ENCODE data around the gene NTRK3. TPM values are rescaled to one million over a fixed set of nuclear protein-coding genes. Genes with fewer than 3 reads are reported as not detected.

NTRK3 gene
- total RNA-seq, 3 donors from 2014 or later (not counting 1 experiment from before 2014, with no cell fraction given), result not detected

DNA sequence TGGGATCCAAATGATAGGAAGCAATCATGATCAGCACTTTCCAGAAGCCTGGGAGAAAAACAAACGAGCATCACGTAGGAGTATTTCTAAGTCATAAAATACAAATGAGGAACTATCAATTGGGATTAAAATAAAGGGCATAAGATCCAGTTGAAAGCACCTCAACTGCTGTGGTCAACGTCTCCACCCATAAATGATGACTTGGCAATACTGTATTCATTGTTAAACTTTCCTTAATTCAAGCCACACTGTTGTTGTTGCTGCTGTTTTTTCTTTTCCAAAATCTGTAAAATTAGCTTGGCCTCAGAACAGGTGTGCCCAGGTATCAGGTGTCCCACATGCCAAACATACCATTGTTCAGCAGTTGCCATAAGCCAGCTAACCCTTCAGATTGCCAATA is 395.8 kb downstream of the NTRK3 start:
- DNase-seq (no peak), ATAC-seq (no peak)
- H3K4me3 Mint-ChIP-seq, result no peak overlapping the region
- no peaks in the 10 kb centered on the region for H3K36me3 Mint-ChIP-seq
- no peaks in the 10 kb centered on the region for H3K27me3 Mint-ChIP-seq (ENCODE audit: low read depth in 2 of 2)
- H3K27ac Mint-ChIP-seq, result no peak overlapping the region
- WGBS (ENCODE audit: insufficient coverage), result 3% methylated on average over 3 of the region's 3 CpGs
- no peaks in the 10 kb centered on the region for H3K36me3 ChIP-seq (ENCODE audit: control insufficient read depth, insufficient read depth, low read length)
- no peak overlapping the region for H3K4me3 ChIP-seq (ENCODE audit: low read length)
- intact Hi-C loops (cut with micrococcal nuclease), result no loop called here
- TF ChIP-seq, protein P1, sequence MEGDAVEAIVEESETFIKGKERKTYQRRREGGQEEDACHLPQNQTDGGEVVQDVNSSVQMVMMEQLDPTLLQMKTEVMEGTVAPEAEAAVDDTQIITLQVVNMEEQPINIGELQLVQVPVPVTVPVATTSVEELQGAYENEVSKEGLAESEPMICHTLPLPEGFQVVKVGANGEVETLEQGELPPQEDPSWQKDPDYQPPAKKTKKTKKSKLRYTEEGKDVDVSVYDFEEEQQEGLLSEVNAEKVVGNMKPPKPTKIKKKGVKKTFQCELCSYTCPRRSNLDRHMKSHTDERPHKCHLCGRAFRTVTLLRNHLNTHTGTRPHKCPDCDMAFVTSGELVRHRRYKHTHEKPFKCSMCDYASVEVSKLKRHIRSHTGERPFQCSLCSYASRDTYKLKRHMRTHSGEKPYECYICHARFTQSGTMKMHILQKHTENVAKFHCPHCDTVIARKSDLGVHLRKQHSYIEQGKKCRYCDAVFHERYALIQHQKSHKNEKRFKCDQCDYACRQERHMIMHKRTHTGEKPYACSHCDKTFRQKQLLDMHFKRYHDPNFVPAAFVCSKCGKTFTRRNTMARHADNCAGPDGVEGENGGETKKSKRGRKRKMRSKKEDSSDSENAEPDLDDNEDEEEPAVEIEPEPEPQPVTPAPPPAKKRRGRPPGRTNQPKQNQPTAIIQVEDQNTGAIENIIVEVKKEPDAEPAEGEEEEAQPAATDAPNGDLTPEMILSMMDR (IDR thresholded peaks at IDR 0.05), result no peak
- no peaks in the 10 kb centered on the region for H3K9me3 Mint-ChIP-seq
- no peaks in the 10 kb centered on the region for H3K9me3 ChIP-seq (ENCODE audit: control insufficient read depth, insufficient read depth, low read length)
- no peaks in the 10 kb centered on the region for H3K4me1 Mint-ChIP-seq
- H3K4me1 ChIP-seq (ENCODE audit: control insufficient read depth, insufficient read depth, low read length), result no peaks in the 10 kb centered on the region
- H3K27ac ChIP-seq (ENCODE audit: low read length), result no peak overlapping the region
- no peaks in the 10 kb centered on the region for H3K27me3 ChIP-seq (ENCODE audit: control insufficient read depth, insufficient read depth, low read length)

DNA sequence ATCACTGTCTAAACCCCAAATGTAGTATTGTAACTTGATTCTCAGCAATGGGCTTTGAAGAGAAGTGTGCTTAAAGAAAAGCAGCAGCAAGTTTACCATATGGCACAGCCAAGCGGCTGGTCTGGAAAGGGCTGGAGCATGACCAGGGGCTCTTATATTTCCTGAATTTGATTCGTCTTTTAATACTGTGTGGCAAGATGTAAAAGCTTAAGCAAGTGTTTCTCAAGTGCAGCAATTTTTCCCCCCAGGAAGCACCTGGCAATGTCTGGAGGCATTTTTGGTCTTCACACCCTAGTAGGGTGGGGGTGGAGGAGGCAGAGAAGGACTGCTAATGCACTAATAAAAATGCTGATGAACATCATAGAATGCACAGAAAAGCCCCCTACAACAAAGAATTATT is 397.9 kb downstream of the NTRK3 start:
- 11% methylated on average over 2 of the region's 2 CpGs for WGBS (ENCODE audit: insufficient coverage)
- H3K36me3 Mint-ChIP-seq, result no peaks in the 10 kb centered on the region
- TF ChIP-seq, protein P1 (IDR thresholded peaks at IDR 0.05), result no peak
- no peaks in the 10 kb centered on the region for H3K9me3 ChIP-seq (ENCODE audit: control insufficient read depth, insufficient read depth, low read length)
- H3K4me1 ChIP-seq (ENCODE audit: control insufficient read depth, insufficient read depth, low read length), result no peaks in the 10 kb centered on the region
- DNase-seq (no peak), ATAC-seq (no peak)
- H3K9me3 Mint-ChIP-seq, result peaks cover 2% of the 10 kb centered on the region in 2 donors
- no peak overlapping the region for H3K27ac Mint-ChIP-seq
- no peak overlapping the region for H3K4me3 Mint-ChIP-seq
- H3K27ac ChIP-seq (ENCODE audit: low read length), result no peak overlapping the region
- intact Hi-C loops (cut with micrococcal nuclease), result no loop called here
- H3K27me3 Mint-ChIP-seq (ENCODE audit: low read depth in 2 of 2), result no peaks in the 10 kb centered on the region
- no peaks in the 10 kb centered on the region for H3K36me3 ChIP-seq (ENCODE audit: control insufficient read depth, insufficient read depth, low read length)
- H3K4me3 ChIP-seq (ENCODE audit: low read length), result no peak overlapping the region
- no peaks in the 10 kb centered on the region for H3K27me3 ChIP-seq (ENCODE audit: control insufficient read depth, insufficient read depth, low read length)
- no peaks in the 10 kb centered on the region for H3K4me1 Mint-ChIP-seq

DNA sequence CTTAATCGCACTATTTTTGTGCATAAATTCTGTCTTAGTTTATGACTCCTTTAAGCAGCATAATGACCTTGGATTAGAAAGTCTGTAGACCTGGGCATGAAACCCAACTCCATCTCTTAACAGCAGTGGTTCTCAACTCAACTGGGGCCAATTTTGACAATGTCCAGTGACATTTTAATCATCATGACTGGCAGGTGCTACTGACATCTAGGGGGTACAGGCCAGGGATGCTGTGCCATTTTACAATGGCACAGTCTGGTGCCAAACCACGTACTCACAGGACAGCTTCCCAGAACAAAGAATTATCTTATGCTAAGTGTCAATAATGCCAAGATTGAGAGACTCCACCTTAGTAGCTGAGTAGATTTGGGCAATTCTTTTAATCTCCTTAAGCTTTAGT is 405.0 kb downstream of the NTRK3 start:
- Mint-ChIP-seq H3K27ac (no peak overlapping the region), H3K9me3 (peaks cover 2 to 3% of the 10 kb centered on the region in 2 donors), H3K4me3 (no peak overlapping the region), H3K36me3 (no peaks in the 10 kb centered on the region), H3K4me1 (no peaks in the 10 kb centered on the region), H3K27me3 (ENCODE audit: low read depth in 2 of 2) (no peaks in the 10 kb centered on the region)
- TF ChIP-seq, protein P1 (IDR thresholded peaks at IDR 0.05), result no peak
- ATAC-seq, result no peak
- Histone ChIP-seq H3K36me3 (ENCODE audit: control insufficient read depth, insufficient read depth, low read length) (no peaks in the 10 kb centered on the region), H3K4me3 (ENCODE audit: low read length) (no peak overlapping the region), H3K27ac (ENCODE audit: low read length) (no peak overlapping the region), H3K4me1 (ENCODE audit: control insufficient read depth, insufficient read depth, low read length) (no peaks in the 10 kb centered on the region), H3K9me3 (ENCODE audit: control insufficient read depth, insufficient read depth, low read length) (no peaks in the 10 kb centered on the region), H3K27me3 (ENCODE audit: control insufficient read depth, insufficient read depth, low read length) (no peaks in the 10 kb centered on the region)
- no peak for DNase-seq
- intact Hi-C loops (cut with micrococcal nuclease), result no loop called here
- 92% methylated on average over 2 of the region's 2 CpGs for WGBS (ENCODE audit: insufficient coverage)

DNA sequence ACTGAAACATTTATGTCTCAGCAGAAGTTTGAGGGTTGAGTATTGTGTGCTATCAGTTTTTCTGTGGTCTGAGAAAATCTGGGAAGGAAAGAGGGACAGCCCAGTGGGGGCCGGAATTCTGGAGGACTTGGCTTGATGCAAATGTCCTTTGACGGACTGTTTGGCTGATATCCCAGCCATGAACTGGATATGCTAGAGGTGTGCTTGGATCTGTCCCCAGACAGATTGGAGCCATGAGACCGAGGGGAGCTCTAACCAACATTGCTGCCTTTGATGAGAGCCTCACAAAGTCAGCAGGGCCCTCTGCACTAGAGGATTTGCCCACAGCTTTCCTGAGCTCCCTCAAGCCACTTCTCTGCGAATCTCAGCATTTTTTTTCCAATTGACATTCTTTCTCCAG is 405.6 kb downstream of the NTRK3 start:
- TF ChIP-seq, protein P1 (IDR thresholded peaks at IDR 0.05), result no peak
- Mint-ChIP-seq H3K27ac (no peak overlapping the region), H3K27me3 (ENCODE audit: low read depth in 2 of 2) (no peaks in the 10 kb centered on the region), H3K4me1 (no peaks in the 10 kb centered on the region), H3K4me3 (no peak overlapping the region), H3K36me3 (no peaks in the 10 kb centered on the region), H3K9me3 (peaks cover 2 to 3% of the 10 kb centered on the region in 2 donors)
- ATAC-seq, result no peak
- intact Hi-C loops (cut with micrococcal nuclease), result no loop called here
- Histone ChIP-seq H3K27ac (ENCODE audit: low read length) (no peak overlapping the region), H3K36me3 (ENCODE audit: control insufficient read depth, insufficient read depth, low read length) (no peaks in the 10 kb centered on the region), H3K4me3 (ENCODE audit: low read length) (no peak overlapping the region), H3K9me3 (ENCODE audit: control insufficient read depth, insufficient read depth, low read length) (no peaks in the 10 kb centered on the region), H3K27me3 (ENCODE audit: control insufficient read depth, insufficient read depth, low read length) (no peaks in the 10 kb centered on the region), H3K4me1 (ENCODE audit: control insufficient read depth, insufficient read depth, low read length) (no peaks in the 10 kb centered on the region)
- no peak for DNase-seq
- 70% methylated on average over 4 of the region's 4 CpGs for WGBS (ENCODE audit: insufficient coverage)
